Loucy (cell line): ENCODE measurements around the gene MGAT4B.

Experiments
- H2AFZ ChIP-seq: fragments of 200-600 bp; sonication (generic); 2 replicates; pipeline ENCODE4 v1.6.0; 2016; ENCODE audit warnings: antibody characterized with exemption, mild to moderate bottlenecking, low read length, moderate library complexity
- H3F3A ChIP-seq: fragments of 200-600 bp; 2 replicates; pipeline ENCODE4 v1.6.0; 2016; ENCODE audit warnings: antibody characterized with exemption, low read depth, mild to moderate bottlenecking
- H3K27me3 ChIP-seq: fragments of 200-600 bp; sonication (generic); 2 replicates; pipeline ENCODE4 v1.6.1; 2014; ENCODE audit warnings: low read length, mild to moderate bottlenecking; ENCODE audit not compliant: insufficient read depth, poor library complexity, severe bottlenecking
- H3K36me3 ChIP-seq: fragments of 200-600 bp; sonication (generic); 2 replicates; pipeline ENCODE4 v1.6.1; 2016; ENCODE audit warnings: low read length; ENCODE audit not compliant: insufficient read depth
- H3K4me1 ChIP-seq: fragments of 200-600 bp; sonication (generic); 2 replicates; pipeline ENCODE4 v1.5.1; 2014; ENCODE audit warnings: low read length, mild to moderate bottlenecking; ENCODE audit not compliant: insufficient read depth, poor library complexity, severe bottlenecking
- H3K4me2 ChIP-seq: fragments of 200-600 bp; sonication (generic); 2 replicates; pipeline ENCODE4 v1.6.0; 2014; ENCODE audit warnings: antibody characterized with exemption, low read length, low read depth, mild to moderate bottlenecking; ENCODE audit not compliant: poor library complexity, severe bottlenecking
- H3K4me3 ChIP-seq: fragments of 200-600 bp; sonication (generic); 2 replicates; pipeline ENCODE4 v1.5.1; 2014; ENCODE audit warnings: low read length, mild to moderate bottlenecking, mixed read lengths; ENCODE audit not compliant: poor library complexity, severe bottlenecking
- H3K79me2 ChIP-seq: fragments of 200-600 bp; sonication (generic); 2 replicates; pipeline ENCODE4 v1.6.1; 2014; ENCODE audit warnings: low read length; ENCODE audit not compliant: insufficient read depth
- H3K9ac ChIP-seq: fragments of 200-600 bp; sonication (generic); 2 replicates; pipeline ENCODE4 v1.6.0; 2014; ENCODE audit warnings: mild to moderate bottlenecking, low read depth, low read length, moderate library complexity; ENCODE audit not compliant: poor library complexity, severe bottlenecking
- H3K9me2 ChIP-seq: fragments of 200-600 bp; sonication (generic); replicated peaks from 2 replicates; pipeline ENCODE4 v1.6.1; 2016; ENCODE audit warnings: low read depth, low read length, mixed read lengths
- H3K9me3 ChIP-seq: fragments of 200-600 bp; sonication (generic); 2 replicates; pipeline ENCODE4 v1.6.1; 2014; ENCODE audit warnings: mild to moderate bottlenecking, antibody characterized with exemption, low read length, low read depth; ENCODE audit not compliant: insufficient read depth
- H4K20me1 ChIP-seq: fragments of 200-600 bp; sonication (generic); 2 replicates; pipeline ENCODE4 v1.6.0; 2014; ENCODE audit warnings: antibody characterized with exemption, low read length, mild to moderate bottlenecking; ENCODE audit not compliant: insufficient read depth, poor library complexity, severe bottlenecking
- CTCF ChIP-seq: fragments of 200-600 bp; sonication (generic); conservative IDR thresholded peaks from 2 replicates; pipeline ENCODE4 v1.5.1; 2014; ENCODE audit warnings: mild to moderate bottlenecking, antibody characterized with exemption, low read length
- EZH2phosphoT487 ChIP-seq: fragments of 200-600 bp; IDR thresholded peaks from 2 replicates; pipeline ENCODE4 v1.6.1; 2018; ENCODE audit warnings: antibody characterized with exemption, mild to moderate bottlenecking, moderate library complexity, borderline replicate concordance

MGAT4B gene

GRCh38 chr5:179798771-179799643, 7.7 kb downstream of the MGAT4B start:
- Histone ChIP-seq H3K9ac (no peak overlapping the region), H3F3A (no peaks in the 10 kb centered on the region), H3K4me2 (no peak overlapping the region), H3K4me3 (no peak overlapping the region), H3K27me3 (no peaks in the 10 kb centered on the region), H2AFZ (no peak overlapping the region), H3K79me2 (no peaks in the 10 kb centered on the region; the same call in 1 of the 2 replicates), H3K4me1 (peaks cover 14% of the 10 kb centered on the region), H3K9me3 (no peaks in the 10 kb centered on the region), H3K36me3 (peaks cover 6% of the 10 kb centered on the region; the same call in 1 of the 2 replicates), H4K20me1 (peaks cover 5% of the 10 kb centered on the region), H3K9me2 (no peaks in the 10 kb centered on the region)
- no peak for TF ChIP-seq EZH2phosphoT487
- TF ChIP-seq CTCF, result no peak

- Histone ChIP-seq H3K4me1 (peaks cover 19% of the 10 kb centered on the region), H3K4me2 (no peak overlapping the region), H3K9me2 (no peaks in the 10 kb centered on the region), H3K79me2 (no peaks in the 10 kb centered on the region; the same call in 1 of the 2 replicates), H3K36me3 (peaks cover 6% of the 10 kb centered on the region; the same call in 1 of the 2 replicates), H4K20me1 (peaks cover 5% of the 10 kb centered on the region), H3K9ac (no peak overlapping the region), H2AFZ (no peak overlapping the region), H3K9me3 (no peaks in the 10 kb centered on the region), H3F3A (no peaks in the 10 kb centered on the region), H3K4me3 (no peak overlapping the region), H3K27me3 (no peaks in the 10 kb centered on the region)
- TF ChIP-seq EZH2phosphoT487, result no peak
- no peak for TF ChIP-seq CTCF
These were observed 8.4 kb downstream of the MGAT4B start for GRCh38 chr5:179798144-179798770.

- no peak overlapping the region for H3K4me3 ChIP-seq
- peaks cover 2% of the 10 kb centered on the region for H4K20me1 ChIP-seq
These were observed 8.9 kb downstream of the MGAT4B start for GRCh38 chr5:179797741-179798140.

More at GRCh38 chr5:179797741-179798140, 8.9 kb downstream of the MGAT4B start:
- Histone ChIP-seq H3F3A (no peaks in the 10 kb centered on the region), H3K4me1 (peaks cover 21% of the 10 kb centered on the region), H3K79me2 (no peaks in the 10 kb centered on the region; the same call in 1 of the 2 replicates), H3K36me3 (peaks cover 6% of the 10 kb centered on the region; the same call in 1 of the 2 replicates), H3K27me3 (no peaks in the 10 kb centered on the region), H3K9me2 (no peaks in the 10 kb centered on the region), H3K9me3 (no peaks in the 10 kb centered on the region), H2AFZ (no peak overlapping the region), H3K4me2 (no peak overlapping the region), H3K9ac (no peak overlapping the region)
- TF ChIP-seq CTCF (no peak), EZH2phosphoT487 (no peak)
